Activated CD4-positive, alpha-beta memory T cell treated with anti-CD3 and anti-CD28 coated beads for 36 hours (primary cell): ENCODE results near the gene MUC3A. TPM values are rescaled to one million over a fixed set of nuclear protein-coding genes. Genes with fewer than 3 reads are reported as not detected.
"Not testable (repeated sequence)": the region's sequence is repeated elsewhere in the genome, so short reads cannot be mapped to it uniquely, and the experiment has no call there.

Experiments used
- CTCF ChIA-PET: fragments of 350-600 bp; sonication (Branson Sonifier 250); formaldehyde crosslinking; loops from one replicate; lab custom pipeline; 2021; ENCODE audit warnings: antibody characterized with exemption, inconsistent platforms; lab: Charles Lee
- POLR2A ChIA-PET: fragments of 350-600 bp; sonication (Branson Sonifier 250); formaldehyde crosslinking; loops from one replicate; lab custom pipeline; 2021; ENCODE audit warnings: antibody characterized with exemption; lab: Charles Lee
- DNase-seq: peaks from one replicate; pipeline ENCODE4 v3.0.0-alpha.2; 2020
- H3K27ac Mint-ChIP-seq: one replicate; pipeline ENCODE4 v1.8.0; 2021; ENCODE audit warnings: mixed read lengths
- H3K27me3 Mint-ChIP-seq: one replicate; pipeline ENCODE4 v1.8.0; 2021; ENCODE audit warnings: mixed read lengths
- H3K36me3 Mint-ChIP-seq: one replicate; pipeline ENCODE4 v1.8.0; 2021; ENCODE audit warnings: mixed read lengths
- H3K4me1 Mint-ChIP-seq: one replicate; pipeline ENCODE4 v1.8.0; 2021; ENCODE audit warnings: low read depth, mixed read lengths
- H3K4me3 Mint-ChIP-seq: one replicate; pipeline ENCODE4 v1.8.0; 2021; ENCODE audit warnings: mild to moderate bottlenecking, mixed read lengths
- H3K9me3 Mint-ChIP-seq: one replicate; pipeline ENCODE4 v1.8.0; 2021; ENCODE audit warnings: mixed read lengths
- intact Hi-C: fragments of 100-400 bp; cut with micrococcal nuclease; formaldehyde crosslinking; loops from one replicate; pipeline ENCODE4 v1.15.1; 2023
- total RNA-seq, 2 experiments: library from RNA; stranded (reverse); gene quantifications; one replicate each; pipeline ENCODE4 v1.2.3, GENCODE V29; 2021

MUC3A gene
- total RNA-seq, 2 experiments from 2014 or later: 0.29 TPM; not detected in 1

DNA sequence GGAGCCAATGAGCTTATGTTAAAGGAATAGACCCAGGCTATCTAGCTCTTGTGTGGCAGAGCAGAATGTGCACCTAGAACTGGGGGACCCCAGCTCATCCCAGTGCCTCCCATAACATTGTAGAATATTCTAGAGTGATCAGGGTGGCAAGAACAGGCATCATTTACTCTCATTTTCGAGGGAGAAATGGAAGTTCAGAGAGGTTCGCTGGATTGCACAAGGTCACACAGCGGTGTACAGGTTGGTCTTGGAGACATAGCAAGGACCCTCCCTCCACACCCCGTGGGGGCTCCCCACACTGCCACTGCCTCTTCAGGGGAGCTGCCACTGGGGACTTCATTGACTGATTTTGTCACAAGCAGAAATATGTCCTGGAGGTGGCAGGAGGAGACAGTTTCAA is 29.0 kb downstream of the MUC3A start:
- H3K27ac Mint-ChIP-seq: no peak overlapping the region
- POLR2A ChIA-PET: no interaction called here
- intact Hi-C loops: no loop called here
- H3K9me3 Mint-ChIP-seq: peaks cover 6% of the 10 kb centered on the region
- no peaks in the 10 kb centered on the region for H3K4me1 Mint-ChIP-seq
- peaks cover 1% of the 10 kb centered on the region for H3K36me3 Mint-ChIP-seq
- no peaks in the 10 kb centered on the region for H3K27me3 Mint-ChIP-seq
- no peak overlapping the region for H3K4me3 Mint-ChIP-seq
- CTCF ChIA-PET: no interaction called here
- DNase-seq: no peak

DNA sequence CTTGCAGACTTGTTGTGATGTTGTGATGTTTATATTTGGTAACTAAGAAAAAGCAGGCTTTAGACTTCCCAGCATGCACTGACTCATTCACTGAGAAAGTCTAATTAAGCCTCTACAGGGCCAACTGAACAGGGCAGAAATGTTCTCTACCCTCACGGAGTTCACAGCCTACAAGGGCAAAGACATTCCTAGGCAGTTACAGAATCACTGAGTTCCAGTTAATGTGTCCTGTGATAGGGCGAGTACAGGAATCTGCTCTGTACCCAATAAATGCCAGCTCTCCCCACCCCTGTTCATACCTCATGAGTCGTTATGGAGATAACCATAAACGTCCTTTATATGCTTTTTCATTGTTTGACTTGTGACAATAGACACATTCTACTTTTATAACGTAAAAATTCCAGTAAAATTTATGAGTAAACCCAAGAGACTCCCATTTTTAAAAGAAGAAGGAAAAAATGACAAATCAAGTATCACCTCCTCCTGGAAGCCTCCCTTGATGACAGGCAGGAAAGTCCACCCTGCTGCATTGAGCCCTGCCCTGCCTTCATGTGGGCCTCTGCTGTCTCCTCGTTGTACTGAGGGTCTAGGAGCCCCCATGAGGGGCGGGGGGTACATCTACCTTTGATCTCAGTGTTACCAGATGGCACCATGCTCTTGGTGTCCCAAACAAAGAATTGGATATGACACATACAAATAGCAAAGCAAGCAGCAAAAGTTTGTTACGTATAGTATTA is 34.3 kb downstream of the MUC3A start:
- Mint-ChIP-seq H3K27ac (no peak overlapping the region), H3K27me3 (no peaks in the 10 kb centered on the region), H3K4me3 (no peak overlapping the region), H3K36me3 (no peaks in the 10 kb centered on the region), H3K4me1 (no peaks in the 10 kb centered on the region), H3K9me3 (no peaks in the 10 kb centered on the region)
- POLR2A ChIA-PET: no interaction called here
- intact Hi-C loops: no loop called here
- CTCF ChIA-PET: no interaction called here
- no peak for DNase-seq

DNA sequence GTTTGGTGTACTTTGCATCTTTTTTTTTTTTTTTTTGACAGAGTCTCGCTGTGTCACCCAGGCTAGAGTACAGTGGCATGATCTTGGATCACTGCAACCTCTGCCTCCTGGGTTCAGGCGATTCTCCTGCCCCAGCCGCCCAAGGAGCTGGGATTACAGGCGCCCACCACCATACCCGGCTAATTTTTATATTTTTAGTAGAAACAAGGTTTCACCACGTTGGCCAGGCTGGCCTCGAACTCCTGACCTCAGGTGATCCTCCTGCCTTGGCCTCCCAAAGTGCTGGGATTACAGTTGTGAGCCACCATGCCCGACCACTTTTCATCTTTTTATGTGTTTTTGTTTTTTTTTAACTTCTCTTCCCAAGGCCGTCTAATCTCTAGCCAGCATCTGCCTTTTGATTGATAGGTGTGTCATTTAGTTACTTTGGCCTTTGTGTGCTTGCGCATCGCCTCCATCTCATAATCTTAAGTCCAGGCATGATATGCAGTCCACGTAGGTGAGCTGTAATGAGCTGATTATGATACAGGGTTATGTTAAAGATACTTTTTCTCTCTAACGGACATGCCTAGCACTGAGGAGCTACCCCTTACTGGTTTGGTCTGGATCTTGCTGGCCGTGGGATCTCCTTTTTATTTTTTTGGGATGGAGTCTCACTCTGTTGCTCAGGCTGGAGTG is 35.0 kb downstream of the MUC3A start:
- not testable (repeated sequence) for H3K9me3 Mint-ChIP-seq

GRCh38 chr7:100985033-100985797 is 35.9 kb downstream of the MUC3A start:
- H3K27ac Mint-ChIP-seq, intact Hi-C loops, H3K27me3 Mint-ChIP-seq, H3K4me1 Mint-ChIP-seq, POLR2A ChIA-PET, CTCF ChIA-PET, H3K36me3 Mint-ChIP-seq, H3K9me3 Mint-ChIP-seq, DNase-seq, H3K4me3 Mint-ChIP-seq: not testable (repeated sequence)

More for the DNA sequence above, 35.0 kb downstream of the MUC3A start:
- H3K4me1 Mint-ChIP-seq, H3K4me3 Mint-ChIP-seq, DNase-seq, H3K27ac Mint-ChIP-seq, H3K36me3 Mint-ChIP-seq, intact Hi-C loops, H3K27me3 Mint-ChIP-seq, POLR2A ChIA-PET, CTCF ChIA-PET: not testable (repeated sequence)

DNA sequence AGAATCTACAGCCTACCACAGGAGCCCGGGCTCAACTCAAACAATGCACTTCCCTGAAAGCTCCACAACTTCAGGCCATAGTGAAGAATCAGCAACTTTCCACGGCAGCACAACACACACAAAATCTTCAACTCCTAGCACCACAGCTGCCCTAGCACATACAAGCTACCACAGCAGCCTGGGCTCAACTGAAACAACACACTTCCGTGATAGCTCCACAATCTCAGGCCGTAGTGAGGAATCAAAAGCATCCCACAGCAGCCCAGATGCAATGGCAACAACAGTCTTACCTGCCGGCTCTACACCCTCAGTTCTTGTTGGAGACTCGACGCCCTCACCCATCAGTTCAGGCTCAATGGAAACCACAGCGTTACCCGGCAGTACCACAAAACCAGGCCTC is 42.3 kb downstream of the MUC3A start:
- H3K36me3 Mint-ChIP-seq: no peaks in the 10 kb centered on the region
- ChIA-PET CTCF (no interaction called here), POLR2A (no interaction called here)
- H3K27ac Mint-ChIP-seq: no peak overlapping the region
- no peak for DNase-seq
- H3K9me3 Mint-ChIP-seq: no peaks in the 10 kb centered on the region
- H3K4me3 Mint-ChIP-seq: no peak overlapping the region
- intact Hi-C loops: no loop called here
- no peaks in the 10 kb centered on the region for H3K27me3 Mint-ChIP-seq
- H3K4me1 Mint-ChIP-seq: no peaks in the 10 kb centered on the region

DNA sequence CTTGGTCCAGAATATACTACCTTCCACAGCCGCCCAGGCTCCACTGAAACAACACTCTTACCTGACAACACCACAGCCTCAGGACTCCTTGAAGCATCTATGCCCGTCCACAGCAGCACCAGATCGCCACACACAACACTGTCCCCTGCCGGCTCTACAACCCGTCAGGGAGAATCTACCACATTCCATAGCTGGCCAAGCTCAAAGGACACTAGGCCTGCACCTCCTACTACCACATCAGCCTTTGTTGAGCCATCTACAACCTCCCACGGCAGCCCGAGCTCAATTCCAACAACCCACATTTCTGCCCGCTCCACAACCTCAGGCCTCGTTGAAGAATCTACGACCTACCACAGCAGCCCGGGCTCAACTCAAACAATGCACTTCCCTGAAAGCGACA is 42.9 kb downstream of the MUC3A start:
- CTCF ChIA-PET, intact Hi-C loops, H3K4me1 Mint-ChIP-seq: not testable (repeated sequence)

DNA sequence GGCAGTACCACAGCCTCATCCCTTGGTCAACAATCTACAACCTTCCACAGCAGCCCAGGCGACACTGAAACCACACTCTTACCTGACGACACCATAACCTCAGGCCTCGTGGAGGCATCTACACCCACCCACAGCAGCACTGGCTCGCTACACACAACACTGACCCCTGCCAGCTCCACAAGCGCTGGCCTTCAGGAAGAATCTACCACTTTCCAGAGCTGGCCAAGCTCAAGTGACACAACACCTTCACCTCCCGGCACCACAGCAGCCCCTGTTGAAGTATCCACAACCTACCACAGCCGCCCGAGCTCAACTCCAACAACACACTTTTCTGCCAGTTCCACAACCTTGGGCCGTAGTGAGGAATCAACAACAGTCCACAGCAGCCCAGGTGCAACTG is 45.3 kb downstream of the MUC3A start:
- intact Hi-C loops, H3K27ac Mint-ChIP-seq, H3K27me3 Mint-ChIP-seq, H3K4me3 Mint-ChIP-seq, H3K36me3 Mint-ChIP-seq, CTCF ChIA-PET, H3K4me1 Mint-ChIP-seq, DNase-seq, POLR2A ChIA-PET, H3K9me3 Mint-ChIP-seq: not testable (repeated sequence)

More for the DNA sequence above, 42.9 kb downstream of the MUC3A start:
- H3K27ac Mint-ChIP-seq, POLR2A ChIA-PET, H3K9me3 Mint-ChIP-seq, H3K27me3 Mint-ChIP-seq, H3K36me3 Mint-ChIP-seq, H3K4me3 Mint-ChIP-seq, DNase-seq: not testable (repeated sequence)

DNA sequence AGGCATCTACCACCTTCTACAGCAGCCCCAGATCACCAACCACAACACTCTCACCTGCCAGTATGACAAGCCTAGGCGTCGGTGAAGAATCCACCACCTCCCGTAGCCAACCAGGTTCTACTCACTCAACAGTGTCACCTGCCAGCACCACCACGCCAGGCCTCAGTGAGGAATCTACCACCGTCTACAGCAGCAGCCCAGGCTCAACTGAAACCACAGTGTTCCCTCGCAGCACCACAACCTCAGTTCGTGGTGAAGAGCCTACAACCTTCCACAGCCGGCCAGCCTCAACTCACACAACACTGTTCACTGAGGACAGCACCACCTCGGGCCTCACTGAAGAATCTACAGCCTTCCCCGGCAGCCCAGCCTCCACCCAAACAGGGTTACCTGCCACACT is 49.2 kb downstream of the MUC3A start:
- H3K4me3 Mint-ChIP-seq, POLR2A ChIA-PET, H3K9me3 Mint-ChIP-seq, DNase-seq, CTCF ChIA-PET, H3K27me3 Mint-ChIP-seq, H3K36me3 Mint-ChIP-seq, intact Hi-C loops, H3K4me1 Mint-ChIP-seq, H3K27ac Mint-ChIP-seq: not testable (repeated sequence)

DNA sequence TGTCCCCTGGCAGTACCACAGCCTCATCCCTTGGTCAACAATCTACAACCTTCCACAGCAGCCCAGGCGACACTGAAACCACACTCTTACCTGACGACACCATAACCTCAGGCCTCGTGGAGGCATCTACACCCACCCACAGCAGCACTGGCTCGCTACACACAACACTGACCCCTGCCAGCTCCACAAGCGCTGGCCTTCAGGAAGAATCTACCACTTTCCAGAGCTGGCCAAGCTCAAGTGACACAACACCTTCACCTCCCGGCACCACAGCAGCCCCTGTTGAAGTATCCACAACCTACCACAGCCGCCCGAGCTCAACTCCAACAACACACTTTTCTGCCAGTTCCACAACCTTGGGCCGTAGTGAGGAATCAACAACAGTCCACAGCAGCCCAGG is 50.0 kb downstream of the MUC3A start:
- CTCF ChIA-PET, H3K36me3 Mint-ChIP-seq, DNase-seq, intact Hi-C loops, H3K4me1 Mint-ChIP-seq, H3K9me3 Mint-ChIP-seq, H3K4me3 Mint-ChIP-seq, H3K27ac Mint-ChIP-seq, H3K27me3 Mint-ChIP-seq, POLR2A ChIA-PET: not testable (repeated sequence)

DNA sequence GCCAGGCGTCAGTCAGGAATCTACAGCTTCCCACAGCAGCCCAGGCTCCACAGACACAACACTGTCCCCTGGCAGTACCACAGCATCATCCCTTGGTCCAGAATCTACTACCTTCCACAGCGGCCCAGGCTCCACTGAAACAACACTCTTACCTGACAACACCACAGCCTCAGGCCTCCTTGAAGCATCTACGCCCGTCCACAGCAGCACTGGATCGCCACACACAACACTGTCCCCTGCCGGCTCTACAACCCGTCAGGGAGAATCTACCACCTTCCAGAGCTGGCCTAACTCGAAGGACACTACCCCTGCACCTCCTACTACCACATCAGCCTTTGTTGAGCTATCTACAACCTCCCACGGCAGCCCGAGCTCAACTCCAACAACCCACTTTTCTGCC is 50.7 kb downstream of the MUC3A start:
- H3K4me3 Mint-ChIP-seq, CTCF ChIA-PET, H3K36me3 Mint-ChIP-seq, H3K27ac Mint-ChIP-seq, H3K9me3 Mint-ChIP-seq, POLR2A ChIA-PET, DNase-seq, H3K27me3 Mint-ChIP-seq, intact Hi-C loops, H3K4me1 Mint-ChIP-seq: not testable (repeated sequence)

DNA sequence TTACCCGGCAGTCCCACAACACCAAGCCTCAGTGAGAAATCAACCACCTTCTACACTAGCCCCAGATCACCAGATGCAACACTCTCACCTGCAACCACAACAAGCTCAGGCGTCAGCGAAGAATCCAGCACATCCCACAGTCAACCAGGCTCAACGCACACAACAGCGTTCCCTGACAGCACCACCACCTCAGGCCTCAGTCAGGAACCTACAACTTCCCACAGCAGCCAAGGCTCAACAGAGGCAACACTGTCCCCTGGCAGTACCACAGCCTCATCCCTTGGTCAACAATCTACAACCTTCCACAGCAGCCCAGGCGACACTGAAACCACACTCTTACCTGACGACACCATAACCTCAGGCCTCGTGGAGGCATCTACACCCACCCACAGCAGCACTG is 53.0 kb downstream of the MUC3A start:
- H3K4me3 Mint-ChIP-seq, H3K4me1 Mint-ChIP-seq, H3K36me3 Mint-ChIP-seq, CTCF ChIA-PET, DNase-seq, H3K9me3 Mint-ChIP-seq, intact Hi-C loops, H3K27me3 Mint-ChIP-seq, POLR2A ChIA-PET, H3K27ac Mint-ChIP-seq: not testable (repeated sequence)

DNA sequence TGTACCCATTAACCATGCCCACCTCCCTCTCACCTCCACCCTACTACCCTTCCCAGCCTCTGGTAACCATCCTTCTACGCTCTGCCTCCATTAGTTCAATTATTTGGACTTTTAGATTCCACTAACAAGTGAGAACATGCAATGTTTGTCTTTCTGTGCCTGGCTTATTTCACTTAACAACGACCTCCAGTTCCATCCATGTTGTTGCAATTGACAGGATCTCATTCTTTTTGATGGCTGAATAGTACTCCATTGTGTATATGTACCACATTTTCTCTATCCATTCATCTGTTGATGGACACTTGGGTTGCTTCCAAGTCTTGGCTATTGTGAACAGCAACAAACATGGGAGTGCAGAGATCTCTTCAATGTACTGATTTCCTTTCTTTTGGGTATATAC is 58.0 kb downstream of the MUC3A start:
- CTCF ChIA-PET, H3K27ac Mint-ChIP-seq, H3K27me3 Mint-ChIP-seq, H3K36me3 Mint-ChIP-seq, intact Hi-C loops, H3K4me1 Mint-ChIP-seq, POLR2A ChIA-PET, H3K9me3 Mint-ChIP-seq, H3K4me3 Mint-ChIP-seq, DNase-seq: not testable (repeated sequence)
